NCI-H128 (cell line): ENCODE measurements around the gene TRIO.
A peak's percentile ranks its signal among the peaks of the same experiment; 100 is the strongest.
"Not testable (repeated sequence)": the region's sequence is repeated elsewhere in the genome, so short reads cannot be mapped to it uniquely, and the experiment has no call there.

Experiments
- DNase-seq: peaks from one replicate; lab custom pipeline; 2025; ENCODE audit not compliant: unreplicated experiment; lab: John Stamatoyannopoulos, UW

Gene TRIO

DNA sequence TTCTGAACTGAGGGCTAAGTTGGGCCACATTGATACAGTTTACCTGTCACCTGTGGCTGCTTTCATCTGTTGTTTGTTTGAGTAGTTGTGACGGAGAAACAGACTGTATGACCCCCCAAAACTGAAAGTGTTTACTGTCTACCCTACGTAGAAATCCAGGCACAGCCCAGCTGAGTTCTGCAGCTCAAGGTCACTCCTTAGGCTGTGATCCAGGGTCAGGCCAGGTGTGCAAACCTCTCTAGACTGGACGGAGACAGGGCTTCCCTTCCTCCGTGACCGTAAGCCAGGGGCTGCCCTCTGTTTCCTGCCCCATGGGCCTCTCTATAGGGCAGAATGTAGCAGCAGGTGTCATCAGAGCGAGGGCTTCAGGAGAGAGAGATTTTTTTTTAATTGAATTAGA, 230.5 kb downstream of the TRIO start:
- DNase-seq, result no peak

DNA sequence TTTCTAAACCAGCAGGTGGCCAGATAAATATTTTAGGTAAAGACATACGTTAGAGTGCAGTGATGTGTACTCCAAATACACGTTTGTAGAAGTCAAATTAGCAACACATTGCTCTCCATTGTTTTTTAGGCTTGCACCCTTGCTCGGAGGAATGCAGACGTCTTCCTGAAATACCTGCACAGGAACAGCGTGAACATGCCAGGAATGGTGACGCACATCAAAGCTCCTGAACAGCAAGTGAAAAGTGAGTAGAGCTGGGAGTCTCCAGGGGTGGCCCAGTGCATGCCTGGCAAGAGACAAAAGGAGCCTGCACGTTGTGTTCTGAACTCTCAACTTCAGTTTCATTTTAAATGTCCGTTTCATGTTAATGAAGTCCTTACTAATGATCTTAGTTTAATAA, 231.0 kb downstream of the TRIO start:
- DNase-seq, result no peak

DNA sequence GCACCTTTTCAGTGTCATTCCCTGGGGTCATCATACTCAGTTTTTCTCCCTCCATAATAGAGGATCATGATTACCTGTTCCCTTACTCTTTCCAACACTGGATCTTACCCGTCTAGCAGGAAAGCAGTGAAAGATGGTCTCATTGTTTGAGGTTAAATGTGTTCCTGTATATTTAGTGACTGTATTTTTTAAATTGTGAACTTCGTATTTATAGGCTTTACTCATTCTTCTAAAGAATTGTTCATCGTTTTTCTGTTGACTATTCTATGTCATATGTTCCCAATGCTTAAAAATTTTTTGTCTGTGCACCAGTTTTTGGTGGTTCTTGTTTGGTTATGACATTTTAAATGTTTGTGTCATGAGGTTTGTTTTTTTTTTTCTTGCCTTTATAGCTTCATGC, 233.6 kb downstream of the TRIO start:
- DNase-seq, result no peak

DNA sequence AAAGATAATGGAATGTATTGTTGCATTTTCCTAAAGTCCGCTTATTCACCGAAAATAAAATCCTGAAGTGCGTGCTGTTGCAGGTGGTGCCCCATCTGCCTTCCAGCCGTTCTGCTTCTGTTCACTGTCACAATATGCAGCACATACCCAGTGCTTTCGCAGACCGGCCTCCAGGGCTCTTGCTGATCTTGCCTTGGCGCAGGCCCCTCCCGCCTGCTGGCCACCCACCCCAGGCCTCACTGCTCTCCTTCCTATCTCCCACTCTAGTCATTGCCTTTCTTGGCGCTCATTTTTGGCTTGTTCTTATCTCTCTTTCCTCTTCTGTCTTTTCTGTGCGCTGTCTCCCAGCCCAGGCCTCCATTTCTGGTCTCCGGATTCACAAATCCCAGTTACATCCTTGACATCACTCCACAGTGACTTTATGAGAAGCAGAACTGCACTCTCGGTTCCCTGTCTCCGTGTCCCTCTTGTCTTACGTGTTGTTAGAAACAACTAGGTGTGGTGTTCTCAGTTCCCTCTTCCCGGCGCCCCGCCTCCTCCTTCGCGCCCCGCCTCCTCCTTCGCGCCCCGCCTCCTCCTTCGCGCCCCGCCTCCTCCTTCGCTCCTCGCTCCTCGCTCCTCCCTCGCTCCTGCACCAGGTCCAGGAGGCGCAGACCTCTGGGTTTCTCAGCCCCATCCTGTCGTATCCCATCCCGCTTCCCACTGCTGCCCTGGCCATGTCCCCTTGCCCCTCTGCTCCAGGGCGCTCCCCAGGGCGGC, 236.8 kb downstream of the TRIO start:
- no peak for DNase-seq

DNA sequence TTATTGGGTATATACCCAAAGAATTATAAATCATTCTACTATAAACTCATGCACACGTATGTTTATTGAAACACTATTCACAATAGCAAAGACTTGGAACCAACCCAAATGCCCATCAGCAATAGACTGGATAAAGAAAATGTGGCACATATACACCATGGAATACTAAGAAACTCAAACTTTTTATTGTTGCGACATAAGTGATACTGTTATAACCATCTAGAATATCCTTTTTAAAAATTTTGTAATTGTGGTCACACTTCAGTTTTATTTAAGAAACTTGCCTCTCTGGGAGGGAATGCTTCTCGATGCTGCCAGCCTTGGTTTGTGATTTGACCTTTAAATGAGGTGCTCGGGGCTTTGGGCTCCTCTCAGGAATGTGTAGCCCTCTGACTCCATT, 237.6 kb downstream of the TRIO start:
- no peak for DNase-seq

DNA sequence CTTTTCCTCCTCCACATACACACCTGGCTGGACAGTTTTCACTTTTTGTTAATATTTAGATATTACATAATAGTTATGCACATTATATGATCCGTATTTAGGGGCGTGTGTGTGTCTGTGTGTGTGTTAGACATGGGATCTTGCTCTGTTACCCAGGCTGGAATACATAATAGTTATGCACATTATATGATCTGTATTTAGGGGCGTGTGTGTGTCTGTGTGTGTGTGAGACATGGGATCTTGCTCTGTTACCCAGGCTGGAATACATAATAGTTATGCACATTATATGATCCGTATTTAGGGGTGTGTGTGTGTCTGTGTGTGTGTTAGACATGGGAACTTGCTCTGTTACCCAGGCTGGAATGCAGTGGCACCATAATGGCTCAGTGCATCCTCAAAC, 239.5 kb downstream of the TRIO start:
- DNase-seq, result no peak

DNA sequence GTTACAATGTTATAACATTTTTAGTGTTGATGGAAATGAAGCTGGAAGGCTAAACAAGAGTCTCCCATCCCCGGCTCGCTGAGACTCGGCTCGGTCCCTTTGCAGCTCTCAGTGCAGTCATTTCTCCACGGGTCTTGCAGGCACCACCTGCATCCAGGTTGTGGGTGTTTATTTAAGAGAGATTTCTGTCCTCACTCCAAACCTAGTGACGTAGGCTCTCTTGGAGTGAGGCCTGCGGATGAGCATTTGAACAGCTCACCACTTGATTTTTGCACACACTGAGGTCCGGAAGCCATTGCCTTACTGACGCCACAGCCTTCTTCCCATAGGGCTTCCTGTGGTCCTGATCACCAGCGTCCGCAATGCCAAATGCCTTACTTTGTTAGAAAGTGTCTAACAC, 240.8 kb downstream of the TRIO start:
- DNase-seq, result no peak

DNA sequence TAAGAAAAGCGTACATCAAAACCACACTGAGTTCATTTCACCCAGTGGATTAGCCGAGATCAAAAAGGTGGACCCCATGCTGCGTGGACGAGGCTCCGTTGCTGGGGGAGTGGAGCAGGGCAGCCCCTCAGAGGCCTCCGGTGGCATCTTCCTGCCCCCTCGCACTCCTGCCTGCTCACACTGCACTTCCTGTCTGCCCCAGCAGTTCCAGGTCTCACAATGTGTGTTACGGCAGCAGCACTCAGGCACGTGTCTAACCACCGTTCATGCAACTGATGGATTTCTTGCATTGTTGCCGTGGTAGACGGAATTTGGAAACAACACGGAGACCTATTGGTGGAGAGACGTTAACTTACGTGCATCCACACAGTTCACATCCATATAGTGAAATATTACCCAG, 241.9 kb downstream of the TRIO start:
- DNase-seq, result no peak

DNA sequence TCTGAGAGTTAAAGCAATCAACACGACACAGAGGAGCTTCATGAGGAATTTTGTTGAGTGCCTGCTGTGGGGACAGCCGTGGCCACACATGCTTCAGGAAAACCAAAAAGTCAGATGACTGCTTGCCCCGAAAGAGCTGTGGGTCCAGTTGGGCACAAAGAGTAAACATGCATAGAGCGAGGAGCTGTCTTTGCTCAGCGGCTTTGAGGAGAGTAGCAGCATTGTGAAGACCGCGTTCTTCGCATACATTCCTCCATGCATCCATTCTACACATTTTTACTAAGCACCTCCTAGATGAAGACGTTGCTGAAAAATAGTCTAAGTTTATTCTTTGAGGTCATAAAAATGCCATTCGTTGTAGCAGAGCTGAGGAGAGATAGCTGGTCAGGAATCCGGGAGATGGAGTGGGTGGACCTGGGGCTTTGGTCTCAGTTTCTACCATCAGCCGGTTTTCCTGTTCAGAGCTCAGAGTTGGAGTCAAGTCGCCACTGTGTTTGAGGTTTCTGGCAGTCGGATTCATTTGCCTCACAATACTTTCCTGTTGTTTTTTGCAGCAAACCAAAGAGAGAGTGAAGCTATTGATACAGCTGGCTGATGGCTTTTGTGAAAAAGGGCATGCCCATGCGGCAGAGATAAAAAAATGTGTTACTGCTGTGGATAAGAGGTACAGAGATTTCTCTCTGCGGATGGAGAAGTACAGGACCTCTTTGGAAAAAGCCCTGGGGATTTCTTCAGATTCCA, 243.9 kb downstream of the TRIO start:
- no peak for DNase-seq

DNA sequence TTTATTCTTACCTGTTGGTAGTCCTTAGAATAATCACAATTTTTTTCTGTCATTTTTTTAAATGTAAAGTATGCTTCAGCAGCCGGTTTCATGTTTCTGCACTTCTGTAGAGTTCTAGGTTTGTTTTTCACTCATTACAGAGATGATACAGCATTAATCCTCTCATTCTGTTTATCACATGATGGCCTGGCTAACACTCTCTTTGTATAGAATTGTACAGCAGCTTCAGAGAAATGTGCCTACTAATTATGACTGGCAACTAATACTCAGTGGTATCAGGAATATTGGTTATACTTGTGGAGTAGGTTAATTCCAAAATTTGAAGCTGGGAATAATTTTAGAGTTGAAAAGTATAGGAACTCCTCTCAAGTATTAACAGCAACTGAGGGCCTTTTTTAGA, 245.6 kb downstream of the TRIO start:
- no peak for DNase-seq

DNA sequence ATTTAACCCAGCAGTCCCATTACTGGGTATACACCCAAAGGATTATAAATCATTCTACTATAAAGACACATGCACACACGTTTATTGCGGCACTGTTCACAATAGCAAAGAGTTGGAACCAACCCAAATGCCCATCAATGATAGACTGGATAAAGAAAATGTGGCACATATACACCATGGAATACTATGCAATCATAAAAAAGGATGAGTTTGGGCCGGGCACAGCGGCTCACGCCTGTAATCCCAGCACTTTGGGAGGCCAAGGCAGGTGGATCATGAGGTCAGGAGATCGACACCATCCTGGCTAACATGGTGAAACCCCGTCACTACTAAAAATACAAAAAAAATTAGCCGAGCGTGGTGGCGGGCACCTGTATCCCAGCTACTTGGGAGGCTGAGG, 249.4 kb downstream of the TRIO start:
- not testable (repeated sequence) for DNase-seq

DNA sequence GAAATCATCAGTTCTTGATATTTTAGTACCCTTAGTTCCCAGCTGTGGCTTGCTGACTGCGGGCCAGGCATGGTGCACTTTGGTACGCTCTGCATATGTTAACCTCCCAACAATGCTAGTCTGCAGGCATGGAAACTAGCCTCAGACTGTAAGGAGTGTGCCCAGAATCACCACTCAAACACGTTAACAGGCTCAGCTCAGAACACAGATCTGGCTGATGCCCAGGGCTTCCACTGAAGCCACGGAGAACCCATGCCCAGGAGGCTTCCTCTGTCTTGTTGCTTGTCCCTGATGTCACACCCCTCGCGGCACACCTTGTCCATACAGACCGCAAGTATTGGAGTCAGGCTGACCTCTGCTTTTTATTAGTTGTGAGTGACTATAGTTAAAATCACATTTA, 251.2 kb downstream of the TRIO start:
- DNase-seq, result no peak

DNA sequence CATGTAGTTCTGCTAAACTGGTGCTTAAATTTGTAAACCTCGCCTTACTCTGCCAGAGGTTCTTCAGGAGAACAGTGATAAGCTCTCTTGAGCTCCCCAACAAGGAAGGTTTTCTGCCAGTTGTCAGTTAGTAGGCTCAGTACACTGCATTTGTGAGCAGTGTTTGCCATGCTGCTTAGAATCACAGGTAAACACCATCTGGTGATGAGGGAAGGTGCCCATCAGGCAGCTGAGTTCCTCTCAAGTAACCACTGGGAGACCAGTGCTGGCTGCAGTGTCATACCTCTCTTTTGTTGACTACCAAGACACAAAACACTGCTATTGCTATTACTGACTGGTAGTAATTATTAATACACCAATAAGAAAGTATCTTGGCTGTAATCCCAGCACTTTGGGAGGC, 252.3 kb downstream of the TRIO start:
- no peak for DNase-seq

DNA sequence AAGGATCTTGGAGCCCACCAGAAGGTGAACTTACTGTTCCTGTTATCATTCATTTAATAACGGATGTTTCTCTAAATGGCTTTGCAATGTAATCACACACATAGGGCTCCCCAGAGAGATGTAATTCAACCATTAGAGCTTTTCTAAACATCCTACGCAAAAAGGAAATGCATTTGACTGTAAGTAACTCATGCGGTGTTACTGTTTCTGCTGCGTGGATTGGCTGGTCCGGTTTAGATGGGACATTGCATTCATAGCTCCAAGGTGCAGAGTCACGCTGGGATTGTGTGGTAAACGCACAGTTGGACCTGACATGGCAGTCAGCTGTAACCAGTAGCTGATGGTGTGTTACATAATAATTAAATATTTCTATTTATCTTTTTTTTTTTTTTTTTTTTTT, 252.9 kb downstream of the TRIO start:
- DNase-seq, result no peak

DNA sequence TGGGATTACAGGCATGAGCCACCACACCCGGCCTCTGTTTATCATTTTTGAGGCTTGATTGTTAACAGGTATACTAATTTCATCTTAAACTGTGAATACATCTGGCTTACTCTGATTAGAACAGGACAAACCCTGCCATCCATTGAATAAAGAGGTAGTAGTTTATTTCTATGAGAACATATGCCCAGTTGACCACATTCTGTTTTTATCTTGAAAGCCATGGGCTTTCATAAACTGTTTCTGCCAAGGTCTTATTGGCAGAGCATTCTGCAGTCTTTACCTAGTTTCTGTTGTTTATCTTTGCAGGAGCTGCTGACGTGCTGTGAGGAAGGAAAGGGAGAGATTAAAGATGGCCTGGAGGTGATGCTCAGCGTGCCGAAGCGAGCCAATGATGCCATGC, 253.6 kb downstream of the TRIO start:
- no peak for DNase-seq

DNA sequence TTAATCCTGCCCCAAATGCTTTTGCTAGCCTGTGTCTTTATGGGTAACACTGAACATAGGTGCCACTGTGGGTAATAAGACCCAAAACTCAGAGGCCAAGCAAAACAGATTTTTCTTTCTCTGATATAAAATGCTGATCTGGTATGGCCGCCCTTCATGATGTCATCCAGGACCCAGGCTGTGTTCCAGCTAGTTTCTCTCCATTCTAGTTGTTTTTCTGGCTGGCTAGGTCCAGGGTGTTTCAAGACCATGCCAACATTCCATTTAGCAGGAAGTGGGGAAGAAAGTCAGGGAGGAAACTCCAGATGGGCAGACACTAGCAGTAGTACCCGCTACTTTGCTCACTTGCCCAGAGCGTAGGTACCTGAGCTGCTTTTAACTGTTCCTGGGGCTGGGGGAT, 254.6 kb downstream of the TRIO start:
- DNase-seq, result no peak

DNA sequence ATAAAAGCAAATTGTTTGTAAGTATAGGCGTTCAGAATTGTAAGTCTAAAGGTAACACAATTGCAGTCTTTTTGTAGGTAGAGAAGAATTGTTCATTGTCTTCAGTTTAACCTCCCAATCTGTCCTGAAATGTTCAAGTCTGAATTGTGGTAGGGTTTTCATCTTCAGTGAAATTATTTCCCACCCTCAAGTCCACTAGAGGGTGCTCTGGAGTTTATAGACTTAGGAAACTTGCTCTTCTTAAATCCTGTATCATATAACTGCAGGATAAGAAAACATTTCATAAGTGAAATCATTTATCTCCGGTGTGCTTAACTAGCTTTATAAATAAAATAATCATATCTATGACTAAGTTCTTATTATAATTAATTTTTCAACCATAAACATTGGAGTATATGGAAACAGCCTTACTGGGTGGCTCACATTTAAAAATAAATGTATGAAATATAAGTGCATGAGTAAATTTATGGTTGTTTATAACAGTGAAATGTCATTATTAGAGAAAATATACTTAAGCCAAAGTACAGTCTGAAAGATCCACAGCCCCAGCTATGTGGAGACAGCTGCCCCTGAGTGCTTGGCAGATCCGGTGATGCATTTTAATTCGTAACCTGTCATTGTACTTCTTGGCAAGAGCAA, 256.0 kb downstream of the TRIO start:
- peak; percentile 42 for DNase-seq

DNA sequence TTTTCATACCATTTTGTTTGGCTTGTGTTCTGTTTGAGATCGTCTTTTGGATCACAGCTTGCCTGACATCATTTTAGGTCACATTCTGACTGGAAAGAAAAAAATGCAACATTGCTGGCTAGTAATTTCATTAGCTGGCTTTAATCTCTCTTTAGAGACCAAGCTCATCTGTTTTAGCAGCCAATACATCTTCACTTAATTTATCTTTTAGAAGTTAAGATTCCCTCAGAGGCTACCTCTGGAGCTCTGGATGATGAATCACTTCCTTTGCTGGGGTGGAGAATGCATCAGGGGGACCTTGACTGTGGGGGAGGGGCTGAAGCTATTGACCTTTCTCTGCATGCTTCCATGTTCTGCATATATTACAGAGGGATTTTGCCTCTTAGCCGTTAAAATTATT, 256.9 kb downstream of the TRIO start:
- no peak for DNase-seq

DNA sequence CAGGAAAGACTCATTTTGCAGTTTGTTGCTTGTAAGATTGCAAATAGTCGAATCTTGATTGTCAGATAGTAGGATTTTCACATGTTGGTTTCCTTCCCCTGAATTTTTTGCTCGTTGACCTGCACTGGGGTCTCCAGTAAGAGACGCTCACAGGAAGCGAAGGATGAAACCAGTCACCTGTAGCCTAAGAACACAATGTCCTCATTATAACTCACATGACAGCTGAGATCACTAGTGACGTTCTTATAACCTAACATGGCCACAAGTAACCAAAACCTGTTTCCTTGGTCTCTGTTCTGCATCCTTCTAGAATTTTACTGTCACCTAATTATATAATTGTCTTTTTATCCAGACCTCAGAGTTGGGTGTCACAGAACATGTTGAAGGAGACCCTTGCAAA, 257.5 kb downstream of the TRIO start:
- no peak for DNase-seq

DNA sequence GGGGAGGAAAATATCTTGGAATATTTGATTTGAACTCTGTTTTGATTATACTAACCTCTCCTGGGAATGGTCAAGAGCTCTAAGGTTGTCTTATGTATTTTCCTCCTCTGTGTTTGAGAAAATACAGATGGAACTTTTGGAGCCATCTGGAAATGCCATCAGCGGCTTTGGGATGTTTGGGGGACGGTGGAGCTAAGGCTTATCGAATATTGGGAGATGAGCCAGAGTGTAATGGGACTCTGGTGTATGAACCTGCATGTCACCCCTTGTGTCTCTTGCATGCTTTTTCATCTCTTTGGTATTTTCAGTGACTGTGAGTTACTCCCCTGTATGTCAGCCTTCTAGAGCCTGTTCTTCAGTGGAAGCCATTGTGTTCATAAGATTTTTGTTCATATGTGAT, 258.5 kb downstream of the TRIO start:
- no peak for DNase-seq

DNA sequence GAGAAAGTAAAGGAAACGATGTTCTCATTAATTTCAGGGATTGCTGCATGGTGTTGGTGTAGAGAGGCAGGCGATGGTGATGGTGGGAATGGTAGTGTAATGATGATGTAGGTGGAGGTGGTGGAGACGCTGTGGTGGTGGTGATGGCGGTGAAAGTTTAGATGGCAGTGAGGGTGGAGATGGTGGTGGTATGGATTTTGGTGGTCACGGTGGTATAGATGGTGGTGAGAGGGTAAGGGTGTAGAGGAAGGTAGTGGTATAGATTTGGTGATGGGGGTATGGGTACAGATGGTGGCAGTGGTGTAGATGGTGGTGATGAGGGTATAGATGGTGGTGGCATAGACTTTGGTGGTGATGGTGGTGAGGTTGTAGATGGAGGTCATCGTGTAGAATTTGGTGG, 259.3 kb downstream of the TRIO start:
- DNase-seq, result no peak

DNA sequence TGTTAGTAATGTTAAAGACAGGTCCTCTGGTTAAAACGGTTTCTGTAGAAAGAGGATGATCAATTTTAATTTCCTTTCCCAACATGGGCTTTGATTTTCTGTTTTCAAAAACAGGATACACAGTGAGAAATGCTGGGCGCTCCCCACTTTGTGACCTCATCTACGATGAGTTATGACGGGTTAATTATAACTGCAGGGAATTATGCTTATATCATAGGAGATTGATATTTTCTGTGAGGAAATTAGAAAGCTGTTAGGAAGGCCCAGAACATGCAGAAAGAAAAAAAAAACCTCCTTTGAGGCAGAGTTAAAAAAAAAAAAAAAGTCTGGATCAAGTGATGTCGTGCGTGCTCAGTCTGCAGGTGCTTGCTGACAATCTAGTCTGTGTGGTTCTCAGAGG, 261.6 kb downstream of the TRIO start:
- no peak for DNase-seq
